ENCODE results near the gene G3BP1.
"Not testable (repeated sequence)": the region's sequence is repeated elsewhere in the genome, so short reads cannot be mapped to it uniquely, and the experiment has no call there.

The G3BP1 gene

DNA sequence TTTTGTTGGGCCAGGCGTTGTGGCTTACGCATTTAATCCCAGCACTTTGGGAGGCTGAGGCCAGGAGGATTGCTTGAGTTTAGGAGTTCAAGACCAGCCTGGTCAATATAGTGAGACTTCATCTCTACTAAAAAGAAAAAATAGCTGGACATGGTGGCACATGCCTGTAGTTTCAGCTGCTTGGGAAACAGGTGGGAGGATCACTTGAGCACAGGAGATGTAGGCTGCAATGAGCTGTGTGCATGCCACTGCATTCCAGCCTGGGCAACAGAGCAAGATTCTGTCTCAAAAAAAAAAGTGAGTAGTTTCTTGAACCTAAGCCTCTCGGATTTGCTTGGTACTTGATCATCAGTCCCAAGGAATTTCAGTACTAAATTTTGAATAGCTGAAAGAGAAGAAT lies 26.9 kb downstream of the G3BP1 start:
- no peak for DNase-seq (ENCODE audit: low read depth)

- DNase-seq (ENCODE audit: low read depth) = no peak
Observed at GRCh38 chr5:151799407-151799806, 27.7 kb downstream of the G3BP1 start.

DNA sequence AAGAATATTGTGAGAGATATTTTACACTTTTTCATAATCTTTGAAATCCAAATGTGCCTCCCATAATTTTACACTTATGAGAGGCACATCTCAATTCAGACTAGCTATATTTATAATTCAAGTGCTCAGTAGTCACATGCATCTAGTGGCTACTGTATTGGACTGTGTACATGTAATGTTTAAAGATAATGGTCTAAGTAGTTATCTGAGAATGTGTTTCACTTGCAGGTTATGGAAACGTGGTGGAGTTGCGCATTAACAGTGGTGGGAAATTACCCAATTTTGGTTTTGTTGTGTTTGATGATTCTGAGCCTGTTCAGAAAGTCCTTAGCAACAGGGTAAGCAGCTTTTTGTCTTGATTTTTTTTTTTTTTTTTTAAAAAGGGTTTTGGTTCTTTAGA lies 28.8 kb downstream of the G3BP1 start:
- DNase-seq (ENCODE audit: low read depth) = no peak

DNA sequence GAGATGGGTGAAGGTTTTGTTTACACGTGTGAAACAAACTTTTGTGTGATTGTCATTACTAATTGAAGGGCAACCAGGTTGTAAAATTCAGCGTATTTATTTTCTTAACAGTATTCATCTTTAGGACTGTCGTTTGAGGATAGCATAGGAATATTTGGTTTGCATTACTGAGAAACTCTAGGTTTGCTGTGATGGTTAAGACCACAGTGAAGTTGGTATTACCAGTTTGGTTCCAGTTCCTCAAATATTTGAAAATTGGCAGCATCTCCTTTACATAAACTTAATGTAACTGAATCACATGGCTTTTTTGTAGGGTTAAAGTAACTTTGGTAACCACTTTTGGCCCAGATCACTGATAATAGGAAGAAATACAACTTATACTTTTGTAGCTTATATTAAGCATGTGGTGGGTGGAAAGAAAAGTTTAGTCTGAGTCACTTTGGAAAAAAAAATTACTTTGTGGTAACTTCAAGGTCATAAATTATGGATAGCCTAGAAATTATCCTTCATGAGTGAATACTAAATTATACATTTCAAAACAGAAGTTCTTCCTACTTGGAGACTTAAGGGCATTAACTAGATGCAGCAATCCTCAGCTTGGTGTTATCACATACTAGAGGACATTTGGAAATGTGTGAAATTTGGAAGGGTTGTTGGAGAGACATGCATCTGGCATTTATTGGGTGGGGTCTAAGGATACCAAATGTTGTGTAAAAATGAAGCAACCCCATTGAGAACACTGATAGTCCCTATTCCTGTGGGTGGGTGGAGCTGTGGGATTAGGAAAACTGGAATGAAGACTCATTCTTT lies 33.9 kb downstream of the G3BP1 start:
- no peak for DNase-seq (ENCODE audit: low read depth)

DNA sequence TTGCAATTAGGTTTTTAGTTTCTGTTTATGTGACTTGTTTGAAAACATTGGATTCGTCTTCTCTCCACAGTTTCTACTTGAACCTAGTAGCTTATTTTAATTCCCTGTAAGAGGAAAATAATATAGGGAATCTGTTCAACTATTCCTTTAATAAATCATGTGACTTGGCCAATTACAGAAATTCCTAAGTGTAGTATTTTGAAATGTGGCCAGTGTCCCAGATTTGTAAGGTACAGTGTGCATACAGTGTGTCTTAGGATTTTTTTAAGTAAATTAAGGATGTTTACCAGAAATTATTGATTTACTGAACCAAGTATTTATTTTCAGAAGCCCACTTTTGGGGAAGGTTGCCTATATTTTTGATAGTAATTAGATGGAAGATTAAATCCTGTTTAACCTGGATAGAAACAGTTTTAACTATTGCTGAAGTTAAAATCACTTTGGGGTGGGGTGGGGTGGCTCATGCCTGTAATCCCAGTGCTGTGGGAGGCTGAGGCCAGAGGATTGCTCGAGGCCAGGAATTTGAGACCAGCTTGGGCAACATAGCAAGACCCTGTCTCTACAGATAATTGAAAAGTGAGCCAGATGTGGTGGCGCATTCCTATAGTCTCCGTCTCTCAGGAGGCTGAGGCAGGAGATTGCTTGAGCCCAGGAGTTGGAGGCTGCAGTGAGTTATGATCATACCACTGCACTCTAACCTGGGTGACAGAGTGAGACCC lies 36.9 kb downstream of the G3BP1 start:
- DNase-seq (ENCODE audit: low read depth) = no peak

DNA sequence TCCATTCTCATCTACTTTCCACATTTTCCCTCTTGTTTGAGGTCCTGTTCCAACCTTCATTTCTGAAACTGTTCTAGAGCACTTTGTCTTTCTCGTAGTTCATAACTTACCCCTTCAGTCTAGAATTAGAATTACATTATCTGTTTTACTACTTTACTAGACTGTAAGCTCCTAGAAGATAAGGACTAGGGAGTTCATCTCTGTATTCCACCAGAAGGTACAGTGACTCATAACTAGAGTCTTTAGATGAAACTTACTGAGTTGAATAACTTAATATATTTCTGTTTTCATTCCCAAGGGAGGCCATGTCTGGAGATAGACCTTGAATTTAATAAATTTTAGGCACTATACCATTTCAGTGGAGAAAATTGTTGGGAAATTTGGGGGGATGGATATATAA lies 38.7 kb downstream of the G3BP1 start:
- DNase-seq (ENCODE audit: low read depth) = no peak

DNA sequence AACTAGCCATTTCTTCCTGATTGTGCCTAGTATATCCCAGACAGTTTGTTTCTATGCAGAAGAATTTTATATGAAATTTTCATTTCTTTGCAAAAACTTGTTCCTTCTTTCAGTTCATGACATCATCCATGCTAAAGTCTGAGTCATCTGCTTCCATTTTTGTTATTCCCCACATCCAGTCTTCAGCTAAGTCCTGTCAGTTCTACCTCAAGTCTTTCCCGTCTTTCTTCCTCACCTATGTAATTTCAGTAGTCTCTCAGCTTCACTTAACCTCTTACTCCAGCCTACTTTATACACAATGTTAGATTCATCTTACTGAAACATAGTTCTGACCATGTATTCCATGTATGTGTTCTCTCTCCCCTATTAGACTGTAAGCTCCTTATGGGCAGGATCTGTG lies 39.1 kb downstream of the G3BP1 start:
- DNase-seq (ENCODE audit: low read depth) = no peak

DNA sequence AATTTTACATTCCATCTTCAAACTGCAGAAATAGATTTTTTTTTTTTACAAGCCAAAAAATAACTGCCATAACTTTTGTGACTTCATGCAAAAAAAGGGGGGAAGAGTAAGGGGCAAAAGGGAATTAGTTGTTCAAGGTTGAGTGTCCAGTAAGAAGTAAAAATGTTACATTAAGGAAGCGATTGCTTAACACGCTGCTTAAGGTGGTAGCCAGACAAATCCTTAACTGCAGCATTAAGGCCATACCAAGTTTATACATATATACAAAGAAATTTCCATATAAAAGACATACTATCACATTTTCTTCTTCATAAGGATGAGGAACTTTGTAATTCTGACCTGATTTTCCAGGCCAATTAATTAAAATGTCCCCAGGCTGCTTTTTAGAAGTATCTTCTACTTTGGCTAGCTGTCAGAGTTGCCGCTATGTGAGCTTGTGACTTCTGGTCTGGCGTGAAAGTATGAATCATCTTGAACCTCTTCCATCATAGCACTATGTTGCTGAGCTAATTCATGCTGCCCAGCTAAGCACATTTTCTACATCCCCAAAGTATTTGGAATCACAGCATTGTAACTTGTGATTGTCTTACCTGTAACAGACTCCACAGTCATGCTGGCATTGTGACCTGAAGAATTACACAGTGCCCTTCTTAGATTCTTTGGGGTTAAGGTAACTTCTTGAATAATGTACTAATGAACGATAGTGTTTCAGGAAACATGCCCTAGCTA lies 40.0 kb downstream of the G3BP1 start:
- DNase-seq (ENCODE audit: low read depth) = no peak

GRCh38 chr5:151812757-151813309 lies 41.1 kb downstream of the G3BP1 start:
- DNase-seq (ENCODE audit: low read depth) = no peak

DNA sequence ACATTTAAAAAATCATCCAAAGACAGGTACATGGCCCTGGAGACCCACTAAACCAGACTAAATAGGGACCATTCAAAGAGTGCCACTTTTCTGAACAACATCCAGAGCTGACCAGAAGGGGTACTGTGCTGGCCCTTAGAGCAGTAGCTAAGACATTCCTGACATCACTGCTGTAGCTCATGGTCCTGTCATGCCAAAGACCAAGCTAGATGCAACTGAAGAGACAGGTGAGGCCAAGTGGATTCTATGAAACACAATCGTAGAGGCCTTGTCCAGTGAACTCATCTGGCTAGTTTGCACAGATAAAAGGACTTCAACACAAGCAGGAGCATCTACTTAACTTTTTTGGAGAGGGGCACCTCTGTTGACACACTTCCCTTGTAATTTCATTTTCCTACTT lies 43.3 kb downstream of the G3BP1 start:
- no peak for DNase-seq (ENCODE audit: low read depth)

GRCh38 chr5:151819830-151820229 lies 48.1 kb downstream of the G3BP1 start:
- DNase-seq (ENCODE audit: low read depth) = no peak

DNA sequence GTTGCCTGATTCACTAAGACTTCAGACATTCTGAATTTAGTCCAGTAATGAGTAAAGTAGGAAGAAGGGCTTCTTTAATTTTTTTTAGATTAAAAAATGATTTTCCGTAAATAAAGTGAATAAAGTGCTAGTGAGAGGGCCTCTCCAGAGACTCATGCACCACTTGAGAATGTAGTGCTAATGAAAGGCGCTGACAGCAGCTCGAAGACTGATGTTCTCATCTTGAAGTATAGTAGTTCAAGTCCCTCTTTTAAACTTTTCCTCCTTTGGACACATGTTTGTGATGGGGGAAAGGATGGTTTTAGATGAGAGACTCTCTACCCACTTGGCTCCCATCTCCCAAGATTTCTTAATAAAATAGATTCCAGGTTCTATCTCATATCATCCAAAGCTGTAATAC lies 48.5 kb downstream of the G3BP1 start:
- no peak for DNase-seq (ENCODE audit: low read depth)

- DNase-seq (ENCODE audit: low read depth) = no peak
Observed at GRCh38 chr5:151820903-151821302, 49.1 kb downstream of the G3BP1 start.

DNA sequence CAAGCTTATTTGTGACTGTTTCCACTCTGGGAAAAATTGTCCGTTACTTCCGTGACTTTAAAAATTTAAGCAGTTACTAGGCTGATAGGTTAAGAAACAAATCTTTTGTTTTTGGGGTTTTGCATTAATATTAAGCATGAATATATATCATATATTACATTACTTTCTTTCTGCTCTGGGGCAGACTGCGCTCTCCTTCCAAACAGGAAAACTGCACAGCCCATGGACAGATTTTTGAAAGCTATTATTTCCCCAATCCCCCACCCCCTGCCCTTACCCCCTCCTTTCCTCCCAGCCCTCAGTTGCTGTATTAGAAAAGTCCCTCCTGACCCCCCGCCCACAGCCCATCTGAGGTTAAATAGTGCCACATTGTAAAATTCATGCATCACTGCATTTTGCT lies 50.4 kb downstream of the G3BP1 start:
- DNase-seq (ENCODE audit: low read depth) = no peak

- no peak for DNase-seq (ENCODE audit: low read depth)
Observed at GRCh38 chr5:151825445-151825844, 53.7 kb downstream of the G3BP1 start.

DNA sequence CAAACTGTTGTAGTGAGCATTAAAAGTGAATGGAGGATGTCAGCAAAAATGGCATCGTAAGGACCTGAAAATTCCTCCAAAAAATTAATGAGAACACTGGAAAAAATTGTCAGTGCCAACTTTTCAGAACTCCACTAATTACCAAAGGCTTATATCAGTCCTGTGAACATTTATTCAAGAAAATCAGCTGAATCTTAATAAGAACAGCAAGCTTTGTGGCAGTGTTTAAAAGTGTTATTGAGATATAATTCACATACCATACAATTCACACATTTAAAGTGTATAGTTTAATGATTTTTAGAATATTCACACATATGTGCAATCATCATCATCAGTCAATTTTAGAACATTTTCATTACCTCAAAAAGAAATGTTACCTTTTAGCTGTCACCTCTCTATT lies 57.6 kb downstream of the G3BP1 start:
- DNase-seq (ENCODE audit: low read depth) = no peak

- not testable (repeated sequence) for DNase-seq (ENCODE audit: low read depth)
Observed at GRCh38 chr5:151832843-151833242, 61.1 kb downstream of the G3BP1 start.

- no peak for DNase-seq (ENCODE audit: low read depth)
Observed at GRCh38 chr5:151846765-151847164, 75.0 kb downstream of the G3BP1 start.

- no peak for DNase-seq (ENCODE audit: low read depth)
Observed at GRCh38 chr5:151847871-151848270, 76.1 kb downstream of the G3BP1 start.

GRCh38 chr5:151855701-151856100 lies 83.9 kb downstream of the G3BP1 start:
- DNase-seq (ENCODE audit: low read depth) = no peak

GRCh38 chr5:151856861-151857260 lies 85.1 kb downstream of the G3BP1 start:
- no peak for DNase-seq (ENCODE audit: low read depth)

- not testable (repeated sequence) for DNase-seq (ENCODE audit: low read depth)
Observed at GRCh38 chr5:151860867-151861266, 89.1 kb downstream of the G3BP1 start.
